GM18502 (cell line): ENCODE measurements around the gene RPAP3.

Experiments used
- ATAC-seq: cut with Tn5 transposase; IDR thresholded peaks from one replicate; pipeline ENCODE4 v1.9.1; 2021; ENCODE audit warnings: mild to moderate bottlenecking; ENCODE audit not compliant: unreplicated experiment, poor library complexity

Gene RPAP3

GRCh38 chr12:47744005-47744651, 38.3 kb upstream of the RPAP3 start:
- no peak for ATAC-seq

DNA sequence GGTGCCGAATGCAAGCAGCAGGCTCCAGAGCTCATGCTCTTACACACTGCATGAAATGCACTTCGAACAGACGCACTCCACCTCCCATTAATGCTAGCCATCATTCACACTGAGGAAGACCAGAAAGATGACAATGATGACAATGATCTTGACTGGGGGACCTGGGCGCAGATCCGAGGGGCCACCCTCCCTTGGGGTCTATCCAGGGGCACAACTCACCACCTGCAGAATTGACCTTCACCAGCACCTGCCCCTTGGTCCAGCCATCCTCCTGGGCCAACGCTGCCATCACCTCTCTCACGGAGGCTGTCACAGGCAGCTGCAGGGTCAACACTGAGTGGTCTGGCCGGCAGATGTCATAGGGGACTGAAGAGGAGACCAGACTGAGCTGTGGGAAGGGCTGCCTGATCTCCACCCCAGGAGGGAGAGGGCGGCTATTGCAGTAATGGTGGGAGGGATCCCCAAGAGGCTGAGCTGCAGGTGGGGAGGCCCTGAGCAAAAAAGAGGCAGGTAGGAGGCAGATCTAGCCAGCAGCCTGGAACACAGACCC, 37.6 kb upstream of the RPAP3 start:
- ATAC-seq: no peak

- ATAC-seq: no peak
Measured at GRCh38 chr12:47742253-47742825, 36.5 kb upstream of the RPAP3 start.

- ATAC-seq: peak; percentile 40
Measured at GRCh38 chr12:47741340-47741703, 35.5 kb upstream of the RPAP3 start.

- ATAC-seq: peak; percentile 45
Measured at GRCh38 chr12:47740606-47741339, 34.9 kb upstream of the RPAP3 start.

- peak; percentile 69 for ATAC-seq
Measured at GRCh38 chr12:47739979-47740378, 34.1 kb upstream of the RPAP3 start.

DNA sequence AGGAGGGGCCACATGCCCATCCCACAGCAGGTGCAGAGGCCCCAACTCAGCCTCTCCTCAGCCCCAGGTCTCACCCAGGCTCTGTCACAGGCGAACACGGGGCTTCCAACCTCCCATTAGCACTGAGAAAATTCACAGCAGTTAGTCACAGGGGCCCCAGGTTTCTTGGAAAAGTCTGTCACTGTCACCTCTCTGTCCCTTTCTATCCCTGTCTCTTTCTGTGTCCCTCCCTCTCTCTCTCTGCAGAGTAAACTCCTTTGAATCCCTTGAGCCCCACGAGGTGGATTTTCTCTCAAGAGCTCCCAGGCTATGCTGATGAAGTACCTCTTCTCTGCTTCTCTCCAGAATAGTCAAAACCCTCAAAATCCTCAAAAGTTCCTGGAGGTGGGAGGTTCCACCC, 33.5 kb upstream of the RPAP3 start:
- no peak for ATAC-seq

GRCh38 chr12:47737936-47738594, 32.2 kb upstream of the RPAP3 start:
- ATAC-seq: no peak

GRCh38 chr12:47736877-47737676, 31.2 kb upstream of the RPAP3 start:
- ATAC-seq: no peak

DNA sequence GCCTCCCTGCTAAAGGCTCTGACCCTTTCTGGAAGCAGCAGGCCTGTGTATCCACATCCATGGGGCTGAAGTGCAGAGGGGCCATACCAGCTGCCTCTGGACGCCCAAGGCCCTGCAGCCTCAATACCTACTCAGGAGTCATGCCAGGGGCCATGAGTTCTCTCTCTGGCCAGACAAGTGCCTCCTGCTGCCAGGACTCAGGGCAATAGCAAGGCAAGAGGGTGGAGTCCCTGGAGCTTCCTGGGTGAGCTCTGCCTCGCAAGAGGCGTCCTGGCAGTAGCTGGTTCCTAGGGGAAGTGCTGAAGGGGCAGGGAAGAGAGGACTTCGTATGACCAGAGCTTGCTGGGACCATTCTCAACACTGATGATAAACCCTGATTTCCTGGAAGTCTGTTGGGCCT, 30.4 kb upstream of the RPAP3 start:
- ATAC-seq: no peak

DNA sequence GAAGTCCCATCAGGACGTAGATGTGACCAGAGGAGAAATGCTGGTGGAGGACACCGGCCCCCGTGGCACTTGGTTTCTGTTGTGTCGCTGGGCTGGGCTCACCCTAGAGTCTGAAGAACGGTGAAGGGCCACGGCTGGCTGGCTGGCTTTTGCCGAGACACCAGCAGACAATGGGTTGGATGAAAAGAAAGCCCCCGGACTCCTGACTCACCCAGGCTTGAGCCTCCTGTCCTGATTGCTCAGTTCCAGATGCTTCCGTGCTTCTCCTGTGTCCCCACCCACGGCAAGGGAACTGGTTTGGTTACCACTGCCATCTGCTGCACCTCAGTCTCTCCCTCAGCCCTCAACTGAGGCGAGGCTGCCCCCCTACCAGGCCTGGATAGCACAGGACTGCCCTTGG, 29.8 kb upstream of the RPAP3 start:
- no peak for ATAC-seq

DNA sequence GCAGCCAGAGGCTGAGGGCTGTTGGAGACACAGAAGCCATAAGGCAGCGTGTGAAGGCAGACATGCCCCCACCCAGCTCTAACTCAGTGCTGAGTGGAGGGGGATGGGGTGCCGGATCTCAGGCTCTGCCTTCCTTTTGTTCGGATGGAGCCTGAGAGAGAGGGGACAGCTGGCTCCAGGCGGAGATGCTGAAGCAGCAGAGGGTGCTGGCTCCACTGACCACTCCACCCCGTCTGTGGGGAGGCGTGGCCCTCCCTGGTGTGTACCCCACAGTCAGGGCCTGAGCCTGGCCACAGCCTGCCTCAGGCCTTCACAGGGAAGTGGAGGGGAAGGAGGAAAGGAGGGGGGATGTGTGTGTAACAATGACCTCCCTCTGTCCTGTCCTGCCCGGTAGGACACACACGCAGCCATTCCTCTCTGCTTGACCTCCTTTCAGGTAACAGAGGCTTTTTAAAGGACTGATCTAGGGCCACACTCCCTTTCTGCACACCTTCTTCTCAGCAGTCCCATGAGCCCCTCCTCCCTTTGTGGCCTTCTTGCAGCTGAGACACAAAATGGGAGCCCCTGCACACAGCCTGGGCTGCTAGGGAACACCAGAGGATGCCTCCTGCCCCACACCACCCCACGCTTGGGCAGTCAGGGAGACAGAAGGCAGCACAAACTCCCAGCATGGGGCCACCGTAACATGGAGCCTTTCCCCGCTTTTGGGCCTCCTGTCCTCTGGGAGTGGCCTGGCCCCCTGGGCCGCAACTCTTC, 29.1 kb upstream of the RPAP3 start:
- ATAC-seq: no peak

- no peak for ATAC-seq
Measured at GRCh38 chr12:47733142-47733541, 27.3 kb upstream of the RPAP3 start.

- no peak for ATAC-seq
Measured at GRCh38 chr12:47732504-47732903, 26.7 kb upstream of the RPAP3 start.

GRCh38 chr12:47731723-47732122, 25.9 kb upstream of the RPAP3 start:
- no peak for ATAC-seq

DNA sequence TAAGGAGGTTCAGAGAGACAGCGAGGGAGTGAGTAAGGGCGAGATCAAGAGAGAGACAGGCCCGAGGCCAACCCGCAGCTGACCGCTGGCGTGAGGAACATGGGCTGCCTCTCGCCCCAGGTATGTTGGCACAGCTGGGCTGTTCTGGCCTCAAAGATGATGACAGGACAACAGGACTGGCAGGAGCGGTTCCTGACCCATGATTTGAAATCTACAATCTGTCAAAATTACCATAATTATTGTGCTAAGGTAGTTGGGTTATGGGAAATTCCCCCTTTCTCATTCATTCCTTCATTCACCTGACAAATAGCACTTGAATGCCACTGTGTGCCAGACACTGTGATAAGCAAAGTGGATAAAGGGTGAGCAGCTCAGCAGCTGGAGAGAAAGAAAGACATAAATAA, 24.5 kb upstream of the RPAP3 start:
- no peak for ATAC-seq

GRCh38 chr12:47729233-47729632, 23.4 kb upstream of the RPAP3 start:
- no peak for ATAC-seq

- ATAC-seq: peak; percentile 86
Measured at GRCh38 chr12:47725893-47726292, 20.1 kb upstream of the RPAP3 start.

DNA sequence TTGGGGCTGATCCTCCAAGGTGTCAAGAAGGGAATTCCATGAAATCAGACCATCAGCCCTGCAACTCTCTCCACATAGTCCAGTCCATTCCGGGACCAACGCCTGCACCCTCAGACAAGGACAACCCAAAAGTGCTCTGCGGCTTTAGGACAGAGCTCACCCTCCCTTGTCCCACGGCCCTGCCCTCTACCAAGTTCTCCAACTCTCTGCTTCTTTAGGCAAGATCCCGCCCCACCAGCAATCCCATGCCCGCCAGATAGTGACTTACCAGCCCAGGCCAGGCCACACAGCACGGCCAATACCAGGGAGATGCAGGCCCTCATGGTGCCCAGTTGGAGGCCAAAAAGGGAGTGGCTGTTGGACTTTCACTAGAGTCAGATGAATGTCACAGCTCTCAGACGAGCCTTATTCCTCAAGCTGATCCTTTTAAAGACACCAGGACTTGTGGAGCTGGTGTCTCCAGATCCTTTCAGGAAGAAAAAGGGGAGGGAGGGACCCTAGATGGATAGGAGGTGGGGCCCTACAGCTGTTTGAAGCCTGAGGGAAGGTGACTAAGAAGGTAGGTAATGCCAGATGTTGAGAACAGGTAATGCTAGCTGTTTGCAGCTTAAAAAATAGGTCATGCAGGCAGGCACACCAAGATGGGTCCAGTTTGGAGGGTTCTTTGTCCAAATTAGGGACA, 19.4 kb upstream of the RPAP3 start, which contains the start of gene ENDOU:
TSS of gene ENDOU (minus strand) at position 400 of the 682 bp plus-strand sequence. CDS start at position 323, 77 bp downstream.
- ATAC-seq: no peak
